CD4-positive, alpha-beta memory T cell (primary cell): ENCODE results near the gene VHLL. TPM values are rescaled to one million over a fixed set of nuclear protein-coding genes. Genes with fewer than 3 reads are reported as not detected.

ENCODE experiments used
- CTCF ChIA-PET: fragments of 350-600 bp; sonication (Branson Sonifier 250); formaldehyde crosslinking; loops from one replicate; lab custom pipeline; 2021; ENCODE audit warnings: inconsistent platforms; ENCODE audit not compliant: partially characterized antibody; lab: Charles Lee
- POLR2A ChIA-PET: fragments of 350-600 bp; sonication (Branson Sonifier 250); formaldehyde crosslinking; loops from one replicate; lab custom pipeline; 2021; ENCODE audit not compliant: partially characterized antibody; lab: Charles Lee
- DNase-seq, 5 donors: peaks; one replicate each; pipeline versions ENCODE4 v3.0.0 to v3.0.0-alpha.2; 2020 to 2022; ENCODE audit warnings: mixed read lengths in 1 of 5
- H3K27ac ChIP-seq: one replicate; pipeline ENCODE4 v1.7.0; 2013; ENCODE audit warnings: low read depth, low read length
- H3K27me3 ChIP-seq: 2 replicates; pipeline ENCODE4 v1.7.0; 2013; ENCODE audit warnings: mild to moderate bottlenecking, low read length, moderate library complexity; ENCODE audit not compliant: insufficient read depth
- H3K36me3 ChIP-seq: 2 replicates; pipeline ENCODE4 v1.7.0; 2013; ENCODE audit warnings: mild to moderate bottlenecking, low read length, moderate library complexity; ENCODE audit not compliant: insufficient read depth
- H3K4me1 ChIP-seq: 2 replicates; pipeline ENCODE4 v1.7.0; 2013; ENCODE audit warnings: mild to moderate bottlenecking, low read length, moderate library complexity; ENCODE audit not compliant: insufficient read depth
- H3K4me3 ChIP-seq, 2 donors: one replicate each; pipeline ENCODE4 v1.7.0; 2013; ENCODE audit warnings: low read length in 2 of 2, mild to moderate bottlenecking in 1 of 2
- H3K9me3 ChIP-seq, 2 donors: one replicate each; pipeline ENCODE4 v1.7.0; 2013; ENCODE audit warnings: low read length in 2 of 2, control low read depth in 1 of 2; ENCODE audit not compliant: control insufficient read depth in 1 of 2
- H3K27ac Mint-ChIP-seq, 7 donors: one replicate each; pipeline ENCODE4 v1.8.0; 2020 to 2021; ENCODE audit warnings: mixed read lengths in 7 of 7, mild to moderate bottlenecking in 6 of 7, inconsistent platforms in 3 of 7, moderate library complexity in 3 of 7
- H3K27me3 Mint-ChIP-seq, 2 donors: one replicate each; pipeline ENCODE4 v1.8.0; 2020 to 2021; ENCODE audit warnings: mixed read lengths in 2 of 2
- H3K36me3 Mint-ChIP-seq, 2 donors: one replicate each; pipeline ENCODE4 v1.8.0; 2020 to 2021; ENCODE audit warnings: mixed read lengths in 2 of 2, inconsistent platforms in 1 of 2, mild to moderate bottlenecking in 1 of 2
- H3K4me1 Mint-ChIP-seq, 4 donors: one replicate each; pipeline ENCODE4 v1.8.0; 2020 to 2021; ENCODE audit warnings: mixed read lengths in 4 of 4, mild to moderate bottlenecking in 1 of 4
- H3K4me3 Mint-ChIP-seq, 8 donors: one replicate each; pipeline ENCODE4 v1.8.0; 2020 to 2021; ENCODE audit warnings: mixed read lengths in 8 of 8, mild to moderate bottlenecking in 7 of 8, moderate library complexity in 6 of 8, inconsistent platforms in 3 of 8
- H3K9me3 Mint-ChIP-seq, 8 donors: one replicate each; pipeline ENCODE4 v1.8.0; 2020 to 2021; ENCODE audit warnings: mixed read lengths in 8 of 8, mild to moderate bottlenecking in 5 of 8, inconsistent platforms in 3 of 8, moderate library complexity in 1 of 8
- intact Hi-C: fragments of 100-400 bp; cut with micrococcal nuclease; formaldehyde crosslinking; loops from one replicate; pipeline ENCODE4 v1.15.1; 2023
- polyA plus RNA-seq, 2 donors: library from polyadenylated mRNA; unstranded; fragments of 300-500 nt; fragmentation: Illumina TruSeq; gene quantifications; one replicate each; pipeline ENCODE4 v1.2.3, GENCODE V29; 2021
- total RNA-seq, 2 experiments: library from RNA; stranded (reverse); gene quantifications; one replicate each; pipeline ENCODE4 v1.2.3, GENCODE V29; 2021

Gene VHLL
- total and polyA plus RNA-seq, 4 experiments from 2014 or later: 0.52 to 0.53 TPM; not detected in 2

GRCh38 chr1:156293895-156294294 lies 5.2 kb downstream of the VHLL start:
- Histone ChIP-seq H3K27me3 (no peaks in the 10 kb centered on the region), H3K4me3 (no peak overlapping the region), H3K36me3 (peaks cover 4% of the 10 kb centered on the region), H3K27ac (no peak overlapping the region), H3K9me3 (no peaks in the 10 kb centered on the region), H3K4me1 (peaks cover 17% of the 10 kb centered on the region)
- Mint-ChIP-seq H3K36me3 (peaks cover 9 to 22% of the 10 kb centered on the region in 2 donors), H3K4me3 (peak overlapping the region in 2 of 8 donors; percentile 53 to 90), H3K4me1 (peaks cover 14 to 26% (median 17%) of the 10 kb centered on the region in 4 donors), H3K27ac (no peak overlapping the region), H3K27me3 (no peaks in the 10 kb centered on the region), H3K9me3 (no peaks in the 10 kb centered on the region)
- no peak for DNase-seq
- CTCF ChIA-PET: interaction anchor here (0.9 kb wide), 1 partner anchor 227 kb away, joined by 3 read pairs; no protein-coding TSS in a partner anchor
- POLR2A ChIA-PET: interaction anchor here (1.4 to 3.2 kb wide), 2 partner anchors 8 to 11 kb away, joined by 4 to 50 read pairs; partner anchors contain the start of genes SMG5 and TMEM79
- intact Hi-C loops: no loop called here

GRCh38 chr1:156293098-156293434 lies 6.0 kb downstream of the VHLL start:
- POLR2A ChIA-PET: interaction anchor here (3.2 kb wide), 1 partner anchor 10 kb away, joined by 50 read pairs; the partner anchor contains the start of genes SMG5 and TMEM79
- Mint-ChIP-seq H3K9me3 (no peaks in the 10 kb centered on the region), H3K4me3 (peak overlapping the region in 4 of 8 donors; percentile 30 to 54 (median 46)), H3K4me1 (peaks cover 14 to 26% (median 17%) of the 10 kb centered on the region in 4 donors), H3K36me3 (peaks cover 12 to 27% of the 10 kb centered on the region in 2 donors), H3K27ac (peak overlapping the region in 2 of 7 donors; percentile 6 to 37), H3K27me3 (no peaks in the 10 kb centered on the region)
- H3K4me1 ChIP-seq: peaks cover 17% of the 10 kb centered on the region
- H3K36me3 ChIP-seq: peaks cover 9% of the 10 kb centered on the region
- H3K4me3 ChIP-seq: no peak overlapping the region
- H3K9me3 ChIP-seq: no peaks in the 10 kb centered on the region
- no peaks in the 10 kb centered on the region for H3K27me3 ChIP-seq
- CTCF ChIA-PET: interaction anchor here (0.9 kb wide), 1 partner anchor 227 kb away, joined by 3 read pairs; no protein-coding TSS in a partner anchor
- intact Hi-C loops: no loop called here
- H3K27ac ChIP-seq: no peak overlapping the region
- DNase-seq: no peak

DNA sequence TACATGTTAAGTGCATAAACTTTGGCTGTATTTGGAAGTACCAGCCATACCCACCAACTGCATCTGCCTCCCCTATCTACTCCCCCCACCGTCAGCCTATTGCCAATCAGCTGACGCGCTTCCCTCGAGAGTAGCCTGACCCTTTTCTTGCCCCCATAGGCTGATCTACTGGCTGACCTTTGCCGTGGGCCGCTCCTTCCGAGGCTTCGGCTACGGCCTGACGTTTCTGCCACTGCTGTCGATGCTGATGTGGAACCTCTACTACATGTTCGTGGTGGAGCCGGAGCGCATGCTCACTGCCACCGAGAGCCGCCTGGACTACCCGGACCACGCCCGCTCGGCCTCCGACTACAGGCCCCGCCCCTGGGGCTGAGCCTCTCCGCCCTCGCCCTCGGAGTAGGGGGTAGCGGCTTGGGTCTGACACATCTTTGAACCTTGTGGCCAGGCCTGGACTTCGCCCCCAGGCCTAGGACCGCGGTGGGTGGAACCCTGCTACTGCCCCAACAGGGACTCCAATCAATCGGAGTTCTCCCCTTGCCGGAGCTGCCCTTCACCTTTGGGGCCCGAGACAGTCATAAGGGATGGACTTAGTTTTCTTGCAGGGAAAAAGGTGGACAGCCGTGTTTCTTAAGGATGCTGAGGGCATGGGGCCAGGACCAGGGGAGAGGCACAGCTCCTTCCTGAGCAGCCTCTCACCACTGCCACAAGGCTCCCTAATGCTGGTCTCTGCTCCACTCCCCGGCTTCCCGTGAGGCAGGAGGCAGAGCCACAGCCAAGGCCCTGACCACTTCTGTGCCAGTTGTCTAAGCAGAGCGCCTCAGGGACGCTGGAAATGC lies 7.7 kb downstream of the VHLL start:
- Mint-ChIP-seq H3K4me3 (no peak overlapping the region), H3K27ac (peak overlapping the region in 2 of 7 donors; percentile 55 to 75), H3K9me3 (no peaks in the 10 kb centered on the region), H3K4me1 (peaks cover 14 to 26% (median 17%) of the 10 kb centered on the region in 4 donors), H3K27me3 (no peaks in the 10 kb centered on the region), H3K36me3 (peaks cover 12 to 27% of the 10 kb centered on the region in 2 donors)
- Histone ChIP-seq H3K4me3 (no peak overlapping the region), H3K27me3 (no peaks in the 10 kb centered on the region), H3K4me1 (peaks cover 17% of the 10 kb centered on the region), H3K36me3 (peaks cover 9% of the 10 kb centered on the region), H3K9me3 (no peaks in the 10 kb centered on the region), H3K27ac (no peak overlapping the region)
- intact Hi-C loops: no loop called here
- DNase-seq: no peak
- ChIA-PET POLR2A (interaction anchor here (1.3 kb wide), 1 partner anchor 9 kb away, joined by 6 read pairs; the partner anchor contains the start of gene SMG5), CTCF (no interaction called here)

GRCh38 chr1:156289857-156290256 lies 9.2 kb downstream of the VHLL start:
- ChIA-PET POLR2A (no interaction called here), CTCF (no interaction called here)
- no peaks in the 10 kb centered on the region for H3K27me3 ChIP-seq
- Mint-ChIP-seq H3K27me3 (no peaks in the 10 kb centered on the region), H3K27ac (peak overlapping the region in 2 of 7 donors; percentile 27 to 38), H3K4me3 (no peak overlapping the region), H3K36me3 (peaks cover 12 to 26% of the 10 kb centered on the region in 2 donors), H3K4me1 (peaks cover 8 to 16% (median 14%) of the 10 kb centered on the region in 4 donors), H3K9me3 (peaks cover 0 to under 1% (median 0%) of the 10 kb centered on the region in 8 donors)
- no peak overlapping the region for H3K27ac ChIP-seq
- no peaks in the 10 kb centered on the region for H3K9me3 ChIP-seq
- intact Hi-C loops: no loop called here
- H3K4me1 ChIP-seq: peaks cover 6% of the 10 kb centered on the region
- peaks cover 9% of the 10 kb centered on the region for H3K36me3 ChIP-seq
- H3K4me3 ChIP-seq: no peak overlapping the region
- no peak for DNase-seq

DNA sequence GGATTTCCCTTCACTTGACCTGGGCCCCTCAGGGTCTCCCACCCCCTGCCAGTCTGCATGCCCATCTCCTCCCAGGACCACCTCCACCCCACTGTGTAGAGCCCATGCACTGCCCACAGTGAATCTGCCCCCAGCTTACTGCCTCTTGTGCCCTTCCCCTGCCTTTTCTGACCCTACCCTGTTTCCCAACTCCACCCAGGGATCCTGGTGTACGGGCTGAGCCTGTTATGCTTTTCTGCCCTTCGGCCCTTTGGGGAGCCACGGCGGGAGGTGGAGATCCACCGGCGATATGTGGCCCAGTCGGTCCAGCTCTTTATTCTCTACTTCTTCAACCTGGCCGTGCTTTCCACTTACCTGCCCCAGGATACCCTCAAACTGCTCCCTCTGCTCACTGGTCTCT lies 13.0 kb downstream of the VHLL start:
- Histone ChIP-seq H3K4me1 (peaks cover 23% of the 10 kb centered on the region), H3K4me3 (no peak overlapping the region), H3K36me3 (peaks cover 6% of the 10 kb centered on the region), H3K9me3 (no peaks in the 10 kb centered on the region), H3K27me3 (no peaks in the 10 kb centered on the region), H3K27ac (no peak overlapping the region)
- Mint-ChIP-seq H3K27ac (no peak overlapping the region), H3K27me3 (no peaks in the 10 kb centered on the region), H3K4me1 (peaks cover 19 to 40% (median 25%) of the 10 kb centered on the region in 4 donors), H3K36me3 (peaks cover 12 to 31% of the 10 kb centered on the region in 2 donors), H3K9me3 (peaks cover 0 to 1% (median 0%) of the 10 kb centered on the region in 8 donors), H3K4me3 (no peak overlapping the region)
- no peak for DNase-seq
- intact Hi-C loops: no loop called here
- ChIA-PET POLR2A (interaction anchor here (1.3 kb wide), 1 partner anchor 8 kb away, joined by 4 read pairs; no protein-coding TSS in a partner anchor), CTCF (interaction anchor here (1.6 kb wide), 1 partner anchor 100 kb away, joined by 4 read pairs; no protein-coding TSS in a partner anchor)

DNA sequence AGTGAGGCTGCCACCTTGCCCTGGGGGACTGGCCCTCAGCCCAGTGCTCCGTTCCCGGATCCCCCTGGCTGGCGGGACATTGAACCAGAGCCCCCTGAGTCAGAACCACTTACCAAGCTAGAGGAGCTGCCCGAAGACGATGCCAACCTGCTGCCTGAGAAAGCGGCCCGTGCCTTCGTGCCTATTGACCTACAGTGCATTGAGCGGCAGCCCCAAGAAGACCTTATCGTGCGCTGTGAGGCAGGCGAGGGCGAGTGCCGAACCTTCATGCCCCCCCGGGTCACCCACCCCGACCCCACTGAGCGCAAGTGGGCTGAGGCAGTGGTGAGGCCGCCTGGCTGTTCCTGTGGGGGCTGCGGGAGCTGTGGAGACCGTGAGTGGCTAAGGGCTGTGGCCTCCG lies 13.7 kb downstream of the VHLL start:
- ChIA-PET POLR2A (interaction anchor here (1.3 kb wide), 1 partner anchor 9 kb away, joined by 4 read pairs; no protein-coding TSS in a partner anchor), CTCF (interaction anchor here (1.6 kb wide), 1 partner anchor 100 kb away, joined by 4 read pairs; no protein-coding TSS in a partner anchor)
- no peak for DNase-seq
- intact Hi-C loops: no loop called here
- H3K27ac ChIP-seq: no peak overlapping the region
- Mint-ChIP-seq H3K27me3 (no peaks in the 10 kb centered on the region), H3K4me3 (no peak overlapping the region), H3K27ac (no peak overlapping the region), H3K4me1 (peaks cover 23 to 47% (median 29%) of the 10 kb centered on the region in 4 donors), H3K36me3 (peaks cover 12 to 31% of the 10 kb centered on the region in 2 donors), H3K9me3 (peaks cover 0 to 1% (median 0%) of the 10 kb centered on the region in 8 donors)
- no peaks in the 10 kb centered on the region for H3K27me3 ChIP-seq
- H3K9me3 ChIP-seq: no peaks in the 10 kb centered on the region
- no peak overlapping the region for H3K4me3 ChIP-seq
- H3K36me3 ChIP-seq: peaks cover 6% of the 10 kb centered on the region
- H3K4me1 ChIP-seq: peaks cover 29% of the 10 kb centered on the region

- intact Hi-C loops: no loop called here
- H3K4me1 ChIP-seq: peaks cover 36% of the 10 kb centered on the region
Observed at GRCh38 chr1:156284757-156285156, 14.3 kb downstream of the VHLL start.

More at GRCh38 chr1:156284757-156285156, 14.3 kb downstream of the VHLL start:
- DNase-seq: no peak
- Histone ChIP-seq H3K4me3 (no peak overlapping the region), H3K36me3 (peaks cover 10% of the 10 kb centered on the region), H3K27ac (no peak overlapping the region), H3K27me3 (no peaks in the 10 kb centered on the region), H3K9me3 (no peaks in the 10 kb centered on the region)
- CTCF ChIA-PET: interaction anchor here (1.4 to 2.0 kb wide), 2 partner anchors 9 to 60 kb away, joined by 3 to 5 read pairs; no protein-coding TSS in a partner anchor
- Mint-ChIP-seq H3K4me1 (peaks cover 23 to 51% (median 35%) of the 10 kb centered on the region in 4 donors), H3K9me3 (peaks cover 0 to 1% (median 0%) of the 10 kb centered on the region in 8 donors), H3K27me3 (no peaks in the 10 kb centered on the region), H3K36me3 (peaks cover 8 to 29% of the 10 kb centered on the region in 2 donors), H3K4me3 (peak overlapping the region in 1 of 8 donors; percentile 21), H3K27ac (peak overlapping the region in 1 of 7 donors; percentile 7)
- POLR2A ChIA-PET: interaction anchor here (1.1 to 4.1 kb wide), 2 partner anchors 10 to 48 kb away, joined by 4 to 50 read pairs; partner anchors contain the start of gene GLMP
